BLaER1 treated with 17β-estradiol and CSF1 and Interleukin-3, amounts not matched to agents 10 nM and 100 nM (cell line): ENCODE measurements around the gene KCNK1.

Source experiments
- H3K27ac ChIP-seq, 11 experiments: shearing (Covaris generic); formaldehyde crosslinking; 2 replicates each; pipeline ENCODE4 v1.8.1; 2022
- H3K27me3 ChIP-seq, 11 experiments: shearing (Covaris generic); formaldehyde crosslinking; 2 replicates each; pipeline ENCODE4 v1.8.1; 2022
- H3K36me3 ChIP-seq, 11 experiments: shearing (Covaris generic); formaldehyde crosslinking; 2 replicates each; pipeline ENCODE4 v1.8.1; 2022
- H3K4me1 ChIP-seq, 10 experiments: shearing (Covaris generic); formaldehyde crosslinking; 2 replicates each; pipeline ENCODE4 v1.8.1; 2022
- H3K4me2 ChIP-seq, 11 experiments: shearing (Covaris generic); formaldehyde crosslinking; 2 replicates each; pipeline ENCODE4 v1.8.1; 2022
- H3K4me3 ChIP-seq, 10 experiments: shearing (Covaris generic); formaldehyde crosslinking; 2 replicates each; pipeline ENCODE4 v1.8.1; 2022
- H3K9ac ChIP-seq, 11 experiments: shearing (Covaris generic); formaldehyde crosslinking; 2 replicates each; pipeline ENCODE4 v1.8.1; 2022
- H3K9me3 ChIP-seq, 11 experiments: shearing (Covaris generic); formaldehyde crosslinking; replicated peaks in 1 of 11; 2 replicates each; pipeline ENCODE4 v1.8.1; 2022
- H4K20me1 ChIP-seq, 11 experiments: shearing (Covaris generic); formaldehyde crosslinking; 2 replicates each; pipeline ENCODE4 v1.8.1; 2022
- Cebpa-rat ChIP-seq, 11 experiments: shearing (Covaris generic); IDR thresholded peaks; 2 replicates each; pipeline ENCODE4 v1.8.1; 2022

Gene KCNK1

GRCh38 chr1:233584376-233584775 lies 29.5 kb upstream of the KCNK1 start:
- H3K27me3 ChIP-seq = no peaks in the 10 kb centered on the region

DNA sequence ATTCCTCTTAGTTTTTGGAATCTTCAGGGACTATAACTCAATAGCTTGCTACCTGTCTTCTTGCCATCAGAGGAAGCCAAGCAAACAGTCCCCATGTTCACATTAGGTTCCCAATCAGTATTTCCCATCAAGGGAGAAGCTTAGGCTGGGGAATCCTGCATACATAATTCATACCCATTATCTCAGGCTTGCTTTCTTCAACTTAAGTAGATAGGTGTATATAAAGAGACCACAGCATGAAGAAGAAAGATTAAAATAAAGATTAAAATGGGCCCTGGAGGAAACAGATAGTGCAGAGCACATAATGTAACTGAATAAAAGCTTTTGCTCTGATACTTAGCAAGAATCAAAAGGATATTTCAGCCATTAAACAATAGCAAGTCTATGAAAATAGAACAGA lies 29.0 kb upstream of the KCNK1 start:
- Histone ChIP-seq H3K27me3 (no peaks in the 10 kb centered on the region), H3K27ac (no peak overlapping the region), H3K36me3 (no peaks in the 10 kb centered on the region), H4K20me1 (no peaks in the 10 kb centered on the region), H3K9me3 (peaks cover 0 to 11% (median 0%) of the 10 kb centered on the region in 11 experiments; a peak in 4 of 22 replicates), H3K4me2 (no peak overlapping the region), H3K4me1 (peaks cover 0 to 4% (median 0%) of the 10 kb centered on the region in 10 experiments; a peak in 1 of 20 replicates), H3K9ac (no peak overlapping the region), H3K4me3 (no peak overlapping the region)
- no peak for TF ChIP-seq Cebpa-rat (IDR thresholded peaks at IDR 0.05)

More at GRCh38 chr1:233584376-233584775, 29.5 kb upstream of the KCNK1 start:
- Histone ChIP-seq H3K4me2 (no peak overlapping the region), H3K27ac (no peak overlapping the region), H3K36me3 (no peaks in the 10 kb centered on the region), H3K4me1 (peaks cover 0 to 4% (median 0%) of the 10 kb centered on the region in 10 experiments; a peak in 1 of 20 replicates), H4K20me1 (no peaks in the 10 kb centered on the region), H3K4me3 (no peak overlapping the region), H3K9me3 (peaks cover 0 to 11% (median 0%) of the 10 kb centered on the region in 11 experiments; a peak in 4 of 22 replicates), H3K9ac (no peak overlapping the region)
- TF ChIP-seq Cebpa-rat (IDR thresholded peaks at IDR 0.05) = no peak

DNA sequence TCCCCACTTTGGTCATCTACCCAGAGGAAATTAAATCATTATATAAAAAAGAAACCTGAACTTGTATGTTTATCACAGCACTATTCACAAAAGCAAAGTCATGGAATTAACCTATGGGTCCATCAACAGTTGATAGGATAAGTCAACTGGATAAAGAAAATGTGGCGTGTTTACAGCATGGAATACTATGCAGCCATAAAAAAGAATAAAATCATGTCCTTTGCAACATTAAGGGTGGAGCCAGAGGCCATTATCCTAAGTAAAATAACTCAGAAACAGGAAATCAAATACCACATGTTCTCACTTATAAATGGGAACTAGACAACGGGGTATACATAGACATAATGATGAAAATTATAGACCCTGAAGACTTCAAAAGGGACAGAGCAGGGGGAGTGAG lies 27.6 kb upstream of the KCNK1 start:
- H3K27ac ChIP-seq = no peak overlapping the region
- no peak for TF ChIP-seq Cebpa-rat (IDR thresholded peaks at IDR 0.05)
- no peaks in the 10 kb centered on the region for H3K36me3 ChIP-seq
- no peak overlapping the region for H3K4me3 ChIP-seq
- peaks cover 0 to 11% (median 0%) of the 10 kb centered on the region in 11 experiments; a peak in 4 of 22 replicates for H3K9me3 ChIP-seq
- H3K27me3 ChIP-seq = no peaks in the 10 kb centered on the region
- no peak overlapping the region for H3K4me2 ChIP-seq
- H4K20me1 ChIP-seq = no peaks in the 10 kb centered on the region
- H3K9ac ChIP-seq = no peak overlapping the region
- H3K4me1 ChIP-seq = peaks cover 0 to 4% (median 0%) of the 10 kb centered on the region in 10 experiments; a peak in 1 of 20 replicates

- no peaks in the 10 kb centered on the region for H4K20me1 ChIP-seq
- H3K36me3 ChIP-seq = no peaks in the 10 kb centered on the region
- no peaks in the 10 kb centered on the region for H3K27me3 ChIP-seq
- no peak overlapping the region for H3K4me2 ChIP-seq
- peaks cover 0 to 11% (median 0%) of the 10 kb centered on the region in 11 experiments; a peak in 4 of 22 replicates for H3K9me3 ChIP-seq
- H3K9ac ChIP-seq = no peak overlapping the region
- no peak overlapping the region for H3K27ac ChIP-seq
- H3K4me1 ChIP-seq = peaks cover 0 to 4% (median 0%) of the 10 kb centered on the region in 10 experiments; a peak in 1 of 20 replicates
- no peak for TF ChIP-seq Cebpa-rat (IDR thresholded peaks at IDR 0.05)
- H3K4me3 ChIP-seq = no peak overlapping the region
Observed at GRCh38 chr1:233587196-233587595, 26.7 kb upstream of the KCNK1 start.

DNA sequence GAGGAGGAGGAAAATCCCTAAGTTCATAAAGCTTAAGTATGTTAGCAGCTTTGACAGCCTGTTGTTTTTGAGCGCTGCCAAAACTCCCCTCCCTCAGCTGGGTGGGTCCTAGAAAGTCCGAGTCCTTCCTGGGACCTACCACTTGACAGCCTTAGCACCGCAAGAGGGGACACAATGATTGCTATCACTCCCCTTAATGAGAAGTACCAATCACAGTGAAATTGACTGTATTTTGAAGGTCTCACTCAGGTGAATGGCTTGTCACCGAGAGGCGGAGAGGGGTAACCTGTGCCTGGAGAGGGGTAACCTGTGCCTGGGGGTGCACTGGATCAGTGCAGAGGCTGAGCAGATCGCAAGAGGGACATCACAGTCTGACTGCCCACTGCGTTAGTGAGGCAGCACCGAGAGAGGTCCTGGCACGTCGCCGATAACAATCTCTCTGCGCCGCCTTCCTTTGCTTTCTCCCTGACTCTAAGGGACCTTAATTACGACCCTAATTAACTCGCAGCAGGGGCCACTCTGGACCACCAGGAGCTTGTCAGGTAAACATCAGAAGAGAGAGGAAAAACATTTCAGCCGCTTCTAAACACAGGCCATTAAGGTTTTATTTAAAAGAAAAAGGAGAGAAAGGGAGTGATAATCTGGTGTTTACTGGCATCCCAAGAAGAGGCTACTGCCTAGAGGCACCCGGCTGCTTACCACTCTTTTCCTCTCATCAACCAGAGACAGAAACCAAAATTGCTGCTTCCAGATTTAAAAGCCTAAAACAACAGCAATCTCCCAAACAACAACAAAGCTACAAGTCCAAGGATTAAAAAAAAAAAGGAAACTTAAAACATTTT lies 25.7 kb upstream of the KCNK1 start:
- H3K27me3 ChIP-seq = no peaks in the 10 kb centered on the region
- H3K9ac ChIP-seq = no peak overlapping the region
- no peak overlapping the region for H3K4me2 ChIP-seq
- no peak for TF ChIP-seq Cebpa-rat (IDR thresholded peaks at IDR 0.05)
- H4K20me1 ChIP-seq = no peaks in the 10 kb centered on the region
- no peak overlapping the region for H3K4me3 ChIP-seq
- H3K27ac ChIP-seq = no peak overlapping the region
- no peaks in the 10 kb centered on the region for H3K36me3 ChIP-seq
- no peaks in the 10 kb centered on the region for H3K4me1 ChIP-seq
- H3K9me3 ChIP-seq = peaks cover 0 to 11% (median 0%) of the 10 kb centered on the region in 11 experiments; a peak in 4 of 22 replicates

- Histone ChIP-seq H3K27me3 (no peaks in the 10 kb centered on the region), H3K4me3 (no peak overlapping the region), H3K4me2 (peak overlapping the region; percentile 33 to 71 (median 64); a peak in 21 of 22 replicates), H3K9ac (no peak overlapping the region), H3K9me3 (no peaks in the 10 kb centered on the region), H3K27ac (peak overlapping the region in 5 of 11 experiments; percentile 20 to 66 (median 55); a peak in 7 of 22 replicates), H4K20me1 (no peaks in the 10 kb centered on the region), H3K36me3 (no peaks in the 10 kb centered on the region), H3K4me1 (peaks cover 14 to 34% (median 29%) of the 10 kb centered on the region in 10 experiments; a peak in 19 of 20 replicates)
- no peak for TF ChIP-seq Cebpa-rat (IDR thresholded peaks at IDR 0.05)
Observed at GRCh38 chr1:233597489-233597901, 16.4 kb upstream of the KCNK1 start.

DNA sequence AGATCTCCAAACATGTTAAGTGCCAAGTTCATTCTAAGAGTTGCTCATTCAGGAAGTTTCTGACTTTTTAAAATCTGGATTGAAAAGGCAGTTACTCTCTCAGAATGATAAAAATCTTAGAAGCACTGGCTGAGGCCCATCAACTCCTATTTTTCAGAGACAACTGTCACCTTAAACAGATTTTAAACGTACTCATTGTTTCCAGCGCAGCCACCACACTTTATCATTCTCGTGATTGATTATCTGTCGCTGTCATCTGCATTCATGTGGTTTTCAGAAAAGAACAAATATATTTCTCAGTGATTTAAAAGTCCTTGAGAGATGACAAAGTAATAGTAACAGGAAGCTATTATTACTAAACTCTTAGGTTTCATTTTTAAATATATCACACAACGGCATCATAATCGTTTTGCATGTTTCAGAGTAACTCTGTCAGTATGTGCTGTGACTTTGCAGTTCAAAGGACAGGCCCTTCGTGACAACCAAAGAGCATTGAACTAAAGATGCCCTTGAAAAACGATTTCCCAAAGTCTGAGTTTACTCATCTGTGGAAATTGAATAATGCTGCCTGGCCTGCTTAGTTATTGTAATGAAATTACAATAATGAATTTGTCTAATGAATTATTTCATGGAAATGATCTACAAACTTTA lies 14.9 kb upstream of the KCNK1 start:
- H3K4me2 ChIP-seq = peak overlapping the region in 8 of 11 experiments; percentile 1 to 71 (median 27); a peak in 8 of 22 replicates
- no peak overlapping the region for H3K9ac ChIP-seq
- peak overlapping the region in 3 of 11 experiments; percentile 19 to 66 (median 32); a peak in 4 of 22 replicates for H3K27ac ChIP-seq
- peaks cover 14 to 34% (median 29%) of the 10 kb centered on the region in 10 experiments; a peak in 19 of 20 replicates for H3K4me1 ChIP-seq
- peaks cover 0 to 7% (median 3%) of the 10 kb centered on the region in 11 experiments; a peak in 10 of 22 replicates for H3K9me3 ChIP-seq
- no peaks in the 10 kb centered on the region for H3K36me3 ChIP-seq
- no peak for TF ChIP-seq Cebpa-rat (IDR thresholded peaks at IDR 0.05)
- no peak overlapping the region for H3K4me3 ChIP-seq
- H4K20me1 ChIP-seq = no peaks in the 10 kb centered on the region
- no peaks in the 10 kb centered on the region for H3K27me3 ChIP-seq

GRCh38 chr1:233599542-233600073 lies 14.3 kb upstream of the KCNK1 start:
- Histone ChIP-seq H4K20me1 (no peaks in the 10 kb centered on the region), H3K27me3 (no peaks in the 10 kb centered on the region), H3K4me1 (peaks cover 14 to 34% (median 29%) of the 10 kb centered on the region in 10 experiments; a peak in 19 of 20 replicates), H3K9me3 (peaks cover 0 to 13% (median 9%) of the 10 kb centered on the region in 11 experiments; a peak in 14 of 22 replicates), H3K27ac (peak overlapping the region in 1 of 11 experiments; percentile 11; a peak in 2 of 22 replicates), H3K4me3 (no peak overlapping the region), H3K36me3 (no peaks in the 10 kb centered on the region), H3K4me2 (peak overlapping the region in 7 of 11 experiments; percentile 5 to 66 (median 27); a peak in 10 of 22 replicates), H3K9ac (no peak overlapping the region)
- no peak for TF ChIP-seq Cebpa-rat (IDR thresholded peaks at IDR 0.05)
